Measurements from ENCODE around the gene XYLT2. TPM values are rescaled to one million over a fixed set of nuclear protein-coding genes. Genes with fewer than 3 reads are reported as not detected.

XYLT2 gene
- total RNA-seq, 1 donor from 2014 or later = 41.0 TPM

- Histone ChIP-seq H3K27me3 (ENCODE audit: insufficient read depth, low read length) (no peaks in the 10 kb centered on the region), H3K9me3 (ENCODE audit: insufficient read depth, low read depth, low read length) (no peaks in the 10 kb centered on the region), H3K4me3 (ENCODE audit: insufficient read depth, low read depth, low read length) (no peak overlapping the region), H3K4me2 (ENCODE audit: low read length) (no peak overlapping the region), H3K27ac (ENCODE audit: low read depth, low read length) (no peak overlapping the region), H3K4me1 (ENCODE audit: insufficient read depth, low read length) (peaks cover 9% of the 10 kb centered on the region), H4K20me1 (ENCODE audit: insufficient read depth, low read length) (peaks cover 32% of the 10 kb centered on the region), H2AFZ (ENCODE audit: low read depth, low read length) (no peak overlapping the region), H3K9ac (ENCODE audit: low read length) (no peak overlapping the region), H3K79me2 (ENCODE audit: insufficient read depth, low read length) (peaks cover 2% of the 10 kb centered on the region), H3K36me3 (ENCODE audit: insufficient read depth, low read length) (peaks cover 26% of the 10 kb centered on the region)
- Mint-ChIP-seq H3K27ac (ENCODE audit: unreplicated experiment) (no peak overlapping the region), H3K9me3 (ENCODE audit: unreplicated experiment) (no peaks in the 10 kb centered on the region), H3K4me3 (ENCODE audit: unreplicated experiment) (peak overlapping the region; percentile 24), H3K36me3 (ENCODE audit: low read depth, unreplicated experiment) (peaks cover 9% of the 10 kb centered on the region), H3K4me1 (ENCODE audit: low read depth, unreplicated experiment) (peaks cover 31% of the 10 kb centered on the region), H3K27me3 (ENCODE audit: low read depth, unreplicated experiment) (no peaks in the 10 kb centered on the region)
- DNase-seq (ENCODE audit: low read depth) (no peak), FAIRE-seq (no peak)
- TF ChIP-seq CTCF (IDR thresholded peaks at IDR 0.05; ENCODE audit: insufficient read depth, low read depth, low read length) (no peak), EZH2 (IDR thresholded peaks at IDR 0.05; ENCODE audit: insufficient read depth, low read length) (no peak)
These were observed 19.2 kb downstream of the XYLT2 start for GRCh38 chr17:50365165-50365564.

DNA sequence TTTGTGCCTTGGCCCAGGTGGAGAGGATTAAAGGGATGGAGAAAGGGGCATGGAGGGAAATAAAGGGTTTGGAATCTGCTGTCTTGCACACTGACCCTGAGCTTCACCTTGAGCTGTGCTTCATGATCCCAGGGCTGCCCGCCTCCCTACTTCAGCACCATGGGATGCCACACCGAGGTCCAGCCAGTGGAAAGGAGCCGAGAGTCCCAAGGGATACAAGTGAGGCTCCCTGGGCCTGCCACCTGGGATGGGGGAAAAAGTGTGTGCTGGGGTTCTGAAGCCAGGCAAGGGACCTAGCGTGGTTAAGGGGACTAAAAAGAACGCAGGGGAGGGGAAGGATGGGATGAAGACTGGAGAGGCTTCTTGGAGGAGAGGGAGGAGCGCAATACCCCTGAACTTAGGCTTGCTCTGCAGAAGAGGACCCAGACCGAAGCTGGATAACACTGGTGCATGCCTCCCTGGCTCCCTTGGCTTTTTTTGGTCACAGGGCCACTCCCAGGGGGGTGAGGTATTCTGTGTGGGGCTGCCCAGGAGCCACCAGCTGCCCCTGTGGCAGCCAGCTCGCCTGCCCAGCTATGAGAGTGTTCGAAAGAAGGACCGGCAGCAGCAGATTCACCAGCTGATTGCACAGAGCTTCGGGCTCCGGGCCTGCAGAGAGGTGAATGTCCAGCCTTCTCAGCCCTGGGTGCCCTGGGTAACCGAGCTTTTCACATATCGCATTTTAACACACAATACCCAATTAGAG is 19.9 kb downstream of the XYLT2 start:
- Histone ChIP-seq H3K79me2 (ENCODE audit: insufficient read depth, low read length) (peaks cover 9% of the 10 kb centered on the region), H4K20me1 (ENCODE audit: insufficient read depth, low read length) (peaks cover 36% of the 10 kb centered on the region), H3K4me3 (ENCODE audit: insufficient read depth, low read depth, low read length) (no peak overlapping the region), H3K27me3 (ENCODE audit: insufficient read depth, low read length) (no peaks in the 10 kb centered on the region), H3K4me2 (ENCODE audit: low read length) (no peak overlapping the region), H3K9me3 (ENCODE audit: insufficient read depth, low read depth, low read length) (no peaks in the 10 kb centered on the region), H3K4me1 (ENCODE audit: insufficient read depth, low read length) (peaks cover 9% of the 10 kb centered on the region), H2AFZ (ENCODE audit: low read depth, low read length) (no peak overlapping the region), H3K9ac (ENCODE audit: low read length) (no peak overlapping the region), H3K36me3 (ENCODE audit: insufficient read depth, low read length) (peaks cover 29% of the 10 kb centered on the region), H3K27ac (ENCODE audit: low read depth, low read length) (no peak overlapping the region)
- DNase-seq (ENCODE audit: low read depth) (no peak), FAIRE-seq (no peak)
- Mint-ChIP-seq H3K9me3 (ENCODE audit: unreplicated experiment) (no peaks in the 10 kb centered on the region), H3K27ac (ENCODE audit: unreplicated experiment) (no peak overlapping the region), H3K4me3 (ENCODE audit: unreplicated experiment) (peak overlapping the region; percentile 24), H3K27me3 (ENCODE audit: low read depth, unreplicated experiment) (no peaks in the 10 kb centered on the region), H3K4me1 (ENCODE audit: low read depth, unreplicated experiment) (peaks cover 33% of the 10 kb centered on the region), H3K36me3 (ENCODE audit: low read depth, unreplicated experiment) (peaks cover 11% of the 10 kb centered on the region)
- TF ChIP-seq EZH2 (IDR thresholded peaks at IDR 0.05; ENCODE audit: insufficient read depth, low read length) (no peak), CTCF (IDR thresholded peaks at IDR 0.05; ENCODE audit: insufficient read depth, low read depth, low read length) (no peak)

DNA sequence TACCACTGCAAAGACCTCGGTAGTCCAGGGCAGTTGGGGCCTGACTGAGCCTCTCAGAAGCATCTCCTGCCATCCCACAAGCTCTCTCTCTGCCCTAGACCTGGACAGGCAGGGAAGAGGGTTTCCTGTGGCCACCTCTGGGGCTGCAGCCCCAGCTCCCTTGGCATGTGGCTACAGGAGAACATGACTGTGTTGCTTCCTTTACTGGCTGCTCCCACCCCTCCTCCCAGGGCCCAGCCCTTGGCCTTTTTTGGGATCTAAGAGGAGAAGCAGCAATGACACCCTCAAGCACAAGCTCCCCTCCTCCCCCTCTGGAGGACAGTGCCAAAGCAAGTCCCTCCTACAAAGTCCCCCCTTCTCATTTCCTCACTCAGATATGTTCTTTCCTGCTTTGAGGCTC is 21.5 kb downstream of the XYLT2 start:
- peaks cover 34% of the 10 kb centered on the region for H3K36me3 ChIP-seq (ENCODE audit: insufficient read depth, low read length)
- no peak overlapping the region for H2AFZ ChIP-seq (ENCODE audit: low read depth, low read length)
- no peak overlapping the region for H3K9ac ChIP-seq (ENCODE audit: low read length)
- H4K20me1 ChIP-seq (ENCODE audit: insufficient read depth, low read length) = peaks cover 39% of the 10 kb centered on the region
- no peaks in the 10 kb centered on the region for H3K27me3 ChIP-seq (ENCODE audit: insufficient read depth, low read length)
- DNase-seq (ENCODE audit: low read depth) (no peak), FAIRE-seq (no peak)
- no peak overlapping the region for H3K27ac ChIP-seq (ENCODE audit: low read depth, low read length)
- no peak overlapping the region for H3K4me3 ChIP-seq (ENCODE audit: insufficient read depth, low read depth, low read length)
- no peak overlapping the region for H3K27ac Mint-ChIP-seq (ENCODE audit: unreplicated experiment)
- no peak for TF ChIP-seq EZH2 (IDR thresholded peaks at IDR 0.05; ENCODE audit: insufficient read depth, low read length)
- no peak for TF ChIP-seq CTCF (IDR thresholded peaks at IDR 0.05; ENCODE audit: insufficient read depth, low read depth, low read length)
- H3K9me3 ChIP-seq (ENCODE audit: insufficient read depth, low read depth, low read length) = no peaks in the 10 kb centered on the region
- H3K4me2 ChIP-seq (ENCODE audit: low read length) = no peak overlapping the region
- H3K79me2 ChIP-seq (ENCODE audit: insufficient read depth, low read length) = peaks cover 25% of the 10 kb centered on the region
- peak overlapping the region; percentile 54 for H3K4me3 Mint-ChIP-seq (ENCODE audit: unreplicated experiment)
- peaks cover 22% of the 10 kb centered on the region for H3K4me1 ChIP-seq (ENCODE audit: insufficient read depth, low read length)
- H3K36me3 Mint-ChIP-seq (ENCODE audit: low read depth, unreplicated experiment) = peaks cover 15% of the 10 kb centered on the region
- no peaks in the 10 kb centered on the region for H3K9me3 Mint-ChIP-seq (ENCODE audit: unreplicated experiment)
- peaks cover 42% of the 10 kb centered on the region for H3K4me1 Mint-ChIP-seq (ENCODE audit: low read depth, unreplicated experiment)
- H3K27me3 Mint-ChIP-seq (ENCODE audit: low read depth, unreplicated experiment) = no peaks in the 10 kb centered on the region

Measured in astrocyte (in vitro differentiated cells and primary cell).